ENCODE measurements around the gene SERPINB6.
"Not testable (repeated sequence)": the region's sequence is repeated elsewhere in the genome, so short reads cannot be mapped to it uniquely, and the experiment has no call there.

SERPINB6 gene

GRCh38 chr6:2903411-2904185 lies 67.8 kb downstream of the SERPINB6 start:
- not testable (repeated sequence) for DNase-seq

GRCh38 chr6:2901645-2902502 lies 69.5 kb downstream of the SERPINB6 start:
- not testable (repeated sequence) for DNase-seq

- no peak for DNase-seq
Observed at GRCh38 chr6:2900821-2901644, 70.3 kb downstream of the SERPINB6 start.

- DNase-seq: no peak
Observed at GRCh38 chr6:2900221-2900807, 71.1 kb downstream of the SERPINB6 start.

GRCh38 chr6:2899596-2899995 lies 71.8 kb downstream of the SERPINB6 start:
- DNase-seq: no peak
